Activated T-cell treated with anti-CD3 and anti-CD28 coated beads, Interleukin-2, amount 50 U/mL, for 1 hour (primary cell): Measurements from ENCODE around the gene RAB4B.
"Not testable (repeated sequence)": the region's sequence is repeated elsewhere in the genome, so short reads cannot be mapped to it uniquely, and the experiment has no call there.

ENCODE experiments used
- DNase-seq: peaks from one replicate; pipeline ENCODE4 v3.0.0-alpha.2; 2020

The RAB4B gene, protein sequence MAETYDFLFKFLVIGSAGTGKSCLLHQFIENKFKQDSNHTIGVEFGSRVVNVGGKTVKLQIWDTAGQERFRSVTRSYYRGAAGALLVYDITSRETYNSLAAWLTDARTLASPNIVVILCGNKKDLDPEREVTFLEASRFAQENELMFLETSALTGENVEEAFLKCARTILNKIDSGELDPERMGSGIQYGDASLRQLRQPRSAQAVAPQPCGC

DNA sequence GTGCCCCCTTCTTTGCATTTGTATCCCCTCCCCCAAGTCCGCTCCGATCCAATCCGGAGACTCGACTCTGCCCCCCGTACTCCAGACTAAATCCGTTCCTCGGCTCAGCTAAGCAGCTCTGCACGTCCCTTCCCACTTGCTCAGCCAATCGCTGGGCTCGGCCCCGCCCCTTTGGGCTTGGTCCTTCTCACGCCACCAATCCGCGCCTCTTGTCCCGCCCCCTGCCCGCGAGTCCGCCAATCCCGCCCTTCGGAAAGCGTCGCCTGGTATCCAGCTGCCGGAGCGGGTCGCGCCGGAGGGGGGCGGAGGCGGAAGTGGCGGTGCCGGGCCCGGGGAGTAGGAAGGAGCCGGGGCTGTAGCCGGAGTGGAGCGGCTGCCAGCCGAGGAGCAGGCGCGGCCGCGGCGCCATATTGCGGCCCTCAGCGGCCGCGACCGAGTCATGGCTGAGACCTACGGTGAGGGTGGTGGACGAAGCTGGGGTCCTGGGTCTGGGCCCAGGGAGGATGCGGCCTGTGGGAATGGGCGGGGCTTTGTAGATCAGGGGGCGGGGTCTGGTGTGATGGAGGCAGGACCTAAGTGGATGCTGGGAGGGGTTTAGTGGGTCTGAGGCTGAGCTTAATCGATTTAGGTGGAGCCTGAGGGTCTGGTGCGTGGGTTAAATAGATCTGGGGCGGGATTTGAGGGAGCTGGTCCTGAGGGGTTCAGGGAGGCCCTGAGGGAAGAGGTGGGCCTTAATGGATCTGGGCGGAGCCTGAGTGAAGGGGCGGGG, at the start of gene RAB4B:
RAB4B (plus strand) TSS at position 311 of the 769 bp plus-strand sequence; CDS start at position 440, 129 bp downstream.
- peak; percentile 99 for DNase-seq

DNA sequence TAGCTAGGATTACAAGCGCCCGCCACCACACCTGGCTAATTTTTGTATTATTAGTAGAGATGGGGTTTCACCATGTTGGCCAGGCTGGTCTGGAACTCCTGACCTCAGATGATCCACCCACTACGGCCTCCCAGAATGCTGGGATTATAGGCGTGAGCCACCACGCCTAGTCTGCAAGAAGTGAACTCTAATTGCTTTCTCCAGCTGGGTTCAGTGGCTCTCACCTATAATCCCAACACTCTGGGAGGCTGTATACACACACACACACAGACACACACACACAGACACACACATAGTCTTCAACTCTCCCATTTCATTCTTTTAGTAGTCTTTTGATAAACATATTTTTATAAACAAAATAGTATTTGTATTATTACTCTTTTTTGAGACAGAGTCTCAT, 48.0 kb upstream of the RAB4B start:
- DNase-seq, result not testable (repeated sequence)

DNA sequence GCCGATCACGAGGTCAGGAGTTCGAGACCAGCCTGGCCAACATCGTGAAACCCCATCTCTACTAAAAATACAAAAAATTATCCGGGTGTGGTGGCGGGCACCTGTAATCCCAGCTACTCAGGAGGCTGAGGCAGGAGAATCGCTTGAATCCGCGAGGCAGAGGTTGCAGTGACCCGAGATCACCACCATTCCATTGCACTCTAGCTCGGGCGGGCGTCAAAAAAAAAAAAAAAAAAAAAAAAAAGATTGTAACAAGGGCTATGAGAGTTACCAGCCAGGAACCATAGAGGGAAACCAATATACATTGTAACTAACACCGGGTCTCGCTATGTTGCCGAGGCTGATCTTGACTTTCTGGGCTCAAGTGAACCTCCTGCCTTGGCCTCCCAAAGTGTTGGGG, 45.7 kb upstream of the RAB4B start:
- not testable (repeated sequence) for DNase-seq

DNA sequence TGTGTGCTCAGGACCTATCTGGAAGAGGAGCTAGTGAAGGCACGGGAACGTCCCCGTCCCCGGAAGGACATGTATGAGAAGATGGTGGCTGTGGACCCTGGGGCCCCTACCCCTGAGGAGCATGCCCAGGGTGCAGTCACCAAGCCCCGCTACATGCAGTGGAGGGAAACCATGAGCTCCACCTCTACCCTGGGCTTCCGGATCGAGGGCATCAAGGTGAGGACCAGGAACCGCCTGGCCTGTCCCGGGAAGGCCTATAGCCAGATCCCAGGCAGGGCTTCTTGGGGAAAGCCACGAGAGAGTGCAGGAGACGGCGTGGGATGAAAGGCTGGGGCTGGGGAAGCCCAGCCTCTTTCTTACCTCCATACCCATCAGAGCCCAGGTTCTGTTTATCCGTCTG, 44.9 kb upstream of the RAB4B start:
- DNase-seq, result no peak

DNA sequence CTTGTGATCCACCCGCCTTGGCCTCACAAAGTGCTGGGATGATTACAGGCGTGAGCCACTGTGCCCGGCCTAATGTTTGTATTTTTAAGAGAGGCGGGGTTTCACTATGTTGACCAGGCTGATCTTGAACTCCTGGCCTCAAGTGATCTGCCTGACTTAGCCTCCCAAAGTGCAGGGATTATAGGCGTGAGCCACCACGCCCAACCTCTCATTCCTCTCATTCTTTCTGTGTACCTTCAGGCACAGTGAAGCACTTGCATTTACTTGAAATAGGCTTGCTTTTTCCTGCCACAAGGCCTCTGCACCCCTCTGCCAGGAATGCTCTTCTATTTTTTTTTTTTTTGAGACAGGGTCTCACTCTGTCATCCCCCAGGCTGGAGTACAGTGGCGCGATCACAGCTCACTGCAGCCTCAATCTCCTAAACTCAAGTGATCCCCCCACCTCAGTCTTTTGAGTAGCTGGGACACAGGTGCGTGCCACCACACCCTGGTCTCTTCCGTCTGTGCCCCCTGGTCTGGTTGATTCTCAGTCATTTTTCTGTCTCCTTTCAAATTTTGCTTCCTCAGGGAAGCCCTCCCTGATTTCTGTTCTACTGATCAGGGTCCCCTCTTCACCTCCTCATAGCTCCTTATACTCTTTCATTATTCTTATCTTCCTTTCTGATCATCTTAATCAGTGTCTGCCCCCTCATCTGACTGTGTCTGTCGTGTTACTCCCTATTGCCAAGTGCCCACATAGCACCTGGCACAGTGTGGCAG, 42.9 kb upstream of the RAB4B start:
- DNase-seq, result no peak

DNA sequence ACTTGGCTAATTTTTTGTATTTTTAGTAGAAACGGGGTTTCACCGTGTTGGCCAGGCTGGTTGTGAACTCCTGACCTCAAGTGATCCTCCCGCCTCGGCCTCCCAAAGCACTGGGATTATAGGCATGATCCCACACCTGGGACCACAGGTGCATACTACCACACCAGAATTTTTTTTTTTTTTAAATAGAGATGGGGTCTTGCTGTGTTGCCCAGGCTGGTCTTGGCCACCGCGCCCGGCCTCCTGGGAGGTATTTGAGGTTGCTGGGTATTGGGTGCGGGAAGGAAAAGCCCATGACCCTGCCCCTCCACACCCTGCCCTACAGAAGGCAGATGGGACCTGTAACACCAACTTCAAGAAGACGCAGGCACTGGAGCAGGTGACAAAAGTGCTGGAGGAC, 41.4 kb upstream of the RAB4B start:
- no peak for DNase-seq

DNA sequence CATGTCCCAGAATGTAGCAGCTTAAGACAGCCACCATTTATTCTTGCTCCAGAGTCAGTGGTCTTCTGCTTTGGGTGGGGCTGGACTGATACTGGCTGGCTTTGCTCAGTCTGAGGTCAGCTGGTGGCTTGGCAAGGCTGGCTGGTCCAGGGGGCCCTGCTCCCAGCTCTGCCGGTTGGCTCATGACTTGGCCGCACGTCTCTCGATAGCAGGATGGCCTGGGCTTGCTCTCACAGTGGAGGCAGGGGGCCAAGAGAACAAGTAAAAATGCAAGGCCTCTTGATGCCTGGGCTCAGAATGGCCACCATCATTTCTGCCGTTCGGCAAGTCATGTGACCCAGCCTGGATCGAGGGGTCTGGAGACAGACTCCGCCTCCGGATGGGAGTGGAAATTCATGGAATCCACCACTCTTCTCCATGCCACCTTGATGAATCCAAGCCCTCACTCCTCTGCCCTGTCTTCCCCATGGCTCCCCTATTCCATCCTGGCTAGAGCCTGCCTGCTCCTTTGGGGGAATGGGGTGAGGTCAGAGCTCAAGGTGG, 40.9 kb upstream of the RAB4B start:
- no peak for DNase-seq

DNA sequence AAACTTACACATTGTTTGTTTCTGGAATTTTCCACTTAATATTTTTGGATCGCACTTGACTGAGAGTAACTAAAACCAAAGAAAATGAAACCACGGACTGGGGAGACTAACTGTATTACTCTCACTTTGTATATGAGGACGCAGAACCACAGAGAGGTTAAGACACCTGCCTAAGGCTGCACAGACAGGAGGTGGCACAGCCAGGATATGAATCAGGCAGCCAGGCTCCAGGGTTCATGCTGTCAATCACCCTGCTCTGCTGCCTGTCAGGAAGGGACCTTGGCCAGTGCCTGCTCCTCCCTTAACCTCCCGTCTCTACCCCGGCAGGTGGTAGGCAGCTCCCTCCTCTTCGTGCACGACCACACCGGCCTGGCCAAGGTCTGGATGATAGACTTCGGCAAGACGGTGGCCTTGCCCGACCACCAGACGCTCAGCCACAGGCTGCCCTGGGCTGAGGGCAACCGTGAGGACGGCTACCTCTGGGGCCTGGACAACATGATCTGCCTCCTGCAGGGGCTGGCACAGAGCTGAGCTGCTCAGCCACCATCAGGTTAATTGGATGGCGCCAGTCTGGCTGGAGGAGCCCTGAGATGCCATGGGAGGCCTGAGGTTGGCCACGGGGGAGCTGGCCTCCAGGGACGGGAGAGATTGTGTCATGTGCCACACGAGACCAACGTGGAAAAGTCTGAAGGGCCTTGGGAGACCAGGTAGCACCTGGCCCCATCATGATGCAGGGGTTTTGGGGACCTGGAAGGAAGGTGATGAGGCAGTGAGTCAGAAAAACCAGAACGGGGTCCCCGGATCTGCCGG, 38.8 kb upstream of the RAB4B start:
- DNase-seq, result no peak

DNA sequence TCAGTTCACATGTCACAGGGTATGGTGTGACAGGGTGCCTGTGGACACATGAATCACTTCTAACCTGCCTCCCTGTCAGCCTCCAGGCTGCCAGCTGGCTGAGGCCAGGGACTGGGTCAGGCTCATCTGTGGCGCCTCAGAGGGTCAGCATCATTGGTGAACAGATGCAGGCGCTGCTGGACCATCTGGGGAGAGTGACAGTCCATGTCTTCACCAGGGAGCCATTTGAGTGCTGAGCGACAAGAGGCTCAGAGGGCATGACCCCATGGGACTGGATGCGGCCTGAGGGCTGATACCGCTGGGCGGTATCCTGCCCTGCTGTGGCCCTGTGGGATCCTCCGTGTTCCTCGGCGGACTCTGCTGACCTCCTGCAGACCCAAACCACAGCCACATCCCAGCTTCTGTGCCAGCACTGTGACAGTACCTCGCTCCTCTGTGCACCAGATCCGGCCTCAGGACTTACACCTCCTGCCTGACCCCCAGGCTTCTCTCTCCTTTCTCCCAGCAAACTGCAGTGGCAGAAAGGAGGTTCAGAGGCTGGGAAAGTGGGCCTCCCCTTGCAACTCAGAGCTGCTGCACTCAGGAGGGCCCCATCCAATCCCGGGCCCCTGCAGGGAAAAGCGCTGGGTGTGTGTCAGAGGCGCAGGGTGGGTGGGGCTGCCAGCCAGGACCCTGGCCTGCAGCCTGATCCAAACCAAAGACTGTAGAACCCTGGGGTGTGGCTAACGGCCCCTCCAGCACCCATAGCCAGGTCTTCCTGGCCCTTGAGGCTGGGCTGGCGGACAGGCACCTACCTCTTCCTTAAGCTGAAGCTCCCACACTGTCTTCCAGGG, 38.0 kb upstream of the RAB4B start:
- no peak for DNase-seq

DNA sequence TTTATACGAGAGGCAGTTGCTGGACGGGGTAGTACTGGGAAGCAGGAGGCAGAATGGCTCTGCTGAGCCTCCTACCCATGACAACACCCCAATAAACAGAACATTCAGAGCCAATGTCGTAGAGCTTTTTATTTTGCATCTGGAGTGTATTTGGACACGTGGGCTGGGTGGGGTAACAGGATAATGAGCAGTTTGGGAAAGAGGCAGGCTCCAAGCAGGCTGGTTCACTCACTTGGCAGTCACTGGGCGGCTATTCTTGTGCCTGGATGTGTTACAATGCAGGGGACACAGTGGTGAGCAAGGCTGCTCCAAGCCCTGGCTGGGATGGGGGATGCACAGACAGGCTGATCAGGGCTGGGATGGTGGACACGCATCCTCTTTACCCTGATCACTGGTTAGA, 37.3 kb upstream of the RAB4B start:
- DNase-seq, result no peak

DNA sequence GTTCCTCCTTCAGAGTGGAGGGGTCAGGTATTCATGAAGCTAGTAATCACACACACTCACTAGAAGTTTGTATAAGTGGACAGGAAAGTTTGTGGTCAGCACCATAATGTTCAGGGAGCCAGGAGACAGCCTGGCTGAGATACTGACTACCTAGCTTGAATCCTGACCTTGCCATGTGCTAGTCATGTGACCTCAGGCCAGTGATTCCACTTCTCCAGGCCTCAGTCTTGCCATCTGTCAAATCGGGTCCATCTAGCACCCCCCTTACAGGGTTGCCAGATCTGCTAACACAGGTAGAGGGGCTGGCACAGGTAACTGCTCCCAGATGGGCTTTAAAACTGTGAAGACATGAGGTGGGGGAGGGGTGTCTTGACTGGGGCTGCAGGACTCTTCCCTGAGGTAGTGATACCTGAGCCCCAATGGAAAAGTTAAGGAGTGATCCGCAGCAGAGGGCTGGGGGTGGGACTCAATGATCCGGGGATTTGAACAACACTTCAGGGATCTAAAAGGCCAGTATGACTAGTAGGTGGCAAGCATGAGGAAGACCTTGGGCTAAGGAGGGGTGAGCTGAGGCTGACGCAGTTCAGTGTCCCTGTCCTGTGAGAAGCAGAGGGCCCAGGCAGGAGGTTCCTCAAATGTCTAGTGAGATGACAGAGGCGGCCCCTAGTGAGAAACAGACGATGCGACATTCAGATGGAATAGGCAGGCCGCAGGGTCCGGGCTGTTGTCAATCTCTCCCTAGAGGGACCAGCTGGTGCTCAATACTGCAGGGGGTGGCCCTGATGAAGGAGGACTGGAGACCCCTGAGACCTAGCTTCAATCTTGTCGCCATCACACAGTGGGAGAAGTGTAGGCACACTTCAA, 36.3 kb upstream of the RAB4B start:
- DNase-seq, result no peak

DNA sequence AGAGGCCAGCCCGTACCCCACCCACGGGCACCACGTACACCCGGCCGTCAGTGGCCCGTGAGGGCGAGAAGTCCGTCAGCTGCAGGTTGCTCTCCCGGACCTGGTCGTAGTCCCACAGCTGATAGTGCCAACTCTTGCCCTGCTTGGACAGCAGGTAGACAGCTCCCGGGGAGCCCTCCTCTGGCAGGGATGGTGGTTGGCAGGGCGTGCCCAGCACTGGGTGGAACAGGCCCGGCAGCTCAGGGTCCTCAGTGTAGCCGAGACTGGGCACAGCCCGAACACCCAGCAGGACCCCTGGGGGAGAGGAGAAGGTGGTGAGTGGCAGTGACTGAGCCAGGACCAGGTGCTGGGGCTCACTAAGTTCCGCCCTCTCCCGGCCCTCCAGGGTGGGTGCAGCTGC, 35.6 kb upstream of the RAB4B start:
- no peak for DNase-seq

DNA sequence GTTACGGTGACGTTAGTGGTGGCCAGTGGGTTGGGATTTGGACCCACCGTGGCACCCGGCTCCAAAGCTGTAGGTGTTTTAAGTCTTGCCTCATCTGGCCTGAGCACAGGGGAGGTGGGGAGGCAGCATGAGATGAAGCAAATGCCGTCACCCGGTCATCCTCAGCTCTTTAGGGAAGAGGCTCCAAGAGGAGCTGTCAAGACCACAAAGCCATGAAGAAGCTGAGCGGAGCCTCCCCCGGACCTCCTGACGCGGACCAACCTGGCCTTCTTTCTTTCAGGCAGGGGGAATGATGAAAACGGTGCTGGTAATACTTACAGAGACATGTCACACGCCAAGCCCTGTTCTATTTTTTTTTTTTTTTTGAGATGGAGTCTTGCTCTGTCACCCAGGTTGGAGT, 35.2 kb upstream of the RAB4B start:
- no peak for DNase-seq

DNA sequence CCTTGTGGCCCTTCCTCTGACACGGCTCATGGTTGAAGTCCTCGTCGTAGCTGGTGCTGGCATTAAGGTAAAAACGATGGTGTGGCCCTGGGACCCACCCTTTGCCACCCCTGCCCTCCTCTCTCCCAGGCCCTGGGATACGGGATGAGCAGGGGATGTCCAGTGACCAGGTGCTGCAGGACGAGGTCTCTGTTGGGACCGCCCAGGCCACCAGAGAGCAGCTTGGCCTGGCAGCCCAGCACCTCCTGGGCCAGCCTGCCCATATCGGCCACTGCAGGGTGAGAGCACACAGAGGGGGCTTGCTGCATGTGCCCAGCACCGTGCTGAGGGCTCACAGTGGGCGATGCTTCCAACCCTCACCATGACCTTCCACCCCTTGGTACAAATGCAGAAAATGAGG, 34.1 kb upstream of the RAB4B start:
- DNase-seq, result no peak

DNA sequence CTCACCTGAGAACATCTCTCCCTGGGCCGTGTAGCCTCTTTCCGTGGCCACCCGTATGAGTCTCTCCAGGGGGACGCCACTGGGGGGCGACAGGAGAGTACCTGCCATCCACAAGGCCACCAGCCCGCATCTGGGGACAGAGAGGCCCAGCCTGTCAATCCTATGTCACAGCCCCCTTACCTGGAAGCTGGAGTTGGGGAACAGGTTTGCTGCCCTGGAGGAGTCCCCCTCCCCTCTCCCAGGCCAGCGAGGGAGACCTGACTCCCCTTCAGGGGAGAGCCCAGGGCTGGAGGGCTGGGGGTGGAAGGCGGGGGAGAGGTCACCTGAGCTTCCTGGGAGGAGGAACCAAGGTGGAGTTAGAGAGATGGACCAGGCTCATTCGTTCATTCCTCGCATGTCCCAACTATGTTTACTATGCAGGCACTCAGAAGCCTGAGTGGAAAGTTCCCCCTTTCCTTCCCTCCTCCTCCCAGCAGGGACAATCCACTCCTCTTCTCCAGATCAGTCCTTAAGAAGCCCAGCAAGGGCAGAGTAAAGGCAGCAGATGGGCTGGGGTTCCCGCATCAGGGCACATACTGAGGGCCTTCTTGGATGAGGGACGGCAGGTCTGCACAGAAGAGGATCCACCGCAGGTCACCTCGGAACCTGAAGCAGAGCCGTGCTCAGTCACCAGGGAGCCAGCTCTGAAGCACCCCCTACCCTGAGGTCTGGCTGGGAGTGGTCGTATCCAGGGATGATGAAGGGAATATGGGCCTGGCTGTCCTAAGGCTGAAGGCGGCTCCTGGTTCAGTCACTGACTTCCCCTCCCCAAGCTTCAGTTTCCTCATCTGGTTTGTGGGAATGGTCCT, 33.3 kb upstream of the RAB4B start:
- DNase-seq, result no peak

DNA sequence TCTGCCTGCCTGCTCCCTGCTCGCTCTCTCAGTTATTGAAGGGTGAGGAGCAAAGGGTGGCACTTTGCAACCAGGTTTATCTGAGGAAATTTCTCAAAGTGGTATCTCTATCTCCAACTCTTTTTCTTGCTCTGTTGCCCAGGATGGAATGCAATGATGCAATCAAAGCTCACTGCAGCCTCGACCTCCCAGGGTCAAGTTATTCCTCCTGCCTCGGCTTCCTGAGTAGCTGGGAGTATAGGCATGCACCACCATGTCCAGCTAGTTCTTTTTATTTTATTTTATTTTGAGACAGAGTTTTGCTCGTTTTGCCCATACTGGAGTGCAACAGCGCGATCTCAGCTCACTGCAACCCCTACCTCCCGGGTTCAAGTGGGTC, 32.7 kb upstream of the RAB4B start:
- DNase-seq, result no peak

DNA sequence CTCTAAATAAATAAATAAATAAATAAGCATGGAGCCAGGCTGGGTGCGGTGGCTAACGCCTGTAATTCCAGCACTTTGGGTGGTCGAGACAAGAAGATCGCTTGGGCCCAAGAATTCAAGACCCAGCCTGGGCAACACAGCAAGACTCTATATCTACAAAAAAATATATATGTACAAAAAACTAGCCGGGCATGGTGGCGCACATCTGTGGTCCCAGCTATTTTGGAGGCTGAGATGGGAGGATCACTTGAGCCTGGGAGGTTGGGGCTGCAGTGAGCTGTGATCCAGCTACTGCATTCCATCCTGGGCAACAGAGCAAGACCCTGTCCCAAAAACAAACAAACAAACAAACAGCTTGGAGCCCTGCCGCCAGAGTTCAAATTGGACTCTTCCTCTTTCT, 30.5 kb upstream of the RAB4B start:
- DNase-seq, result no peak

DNA sequence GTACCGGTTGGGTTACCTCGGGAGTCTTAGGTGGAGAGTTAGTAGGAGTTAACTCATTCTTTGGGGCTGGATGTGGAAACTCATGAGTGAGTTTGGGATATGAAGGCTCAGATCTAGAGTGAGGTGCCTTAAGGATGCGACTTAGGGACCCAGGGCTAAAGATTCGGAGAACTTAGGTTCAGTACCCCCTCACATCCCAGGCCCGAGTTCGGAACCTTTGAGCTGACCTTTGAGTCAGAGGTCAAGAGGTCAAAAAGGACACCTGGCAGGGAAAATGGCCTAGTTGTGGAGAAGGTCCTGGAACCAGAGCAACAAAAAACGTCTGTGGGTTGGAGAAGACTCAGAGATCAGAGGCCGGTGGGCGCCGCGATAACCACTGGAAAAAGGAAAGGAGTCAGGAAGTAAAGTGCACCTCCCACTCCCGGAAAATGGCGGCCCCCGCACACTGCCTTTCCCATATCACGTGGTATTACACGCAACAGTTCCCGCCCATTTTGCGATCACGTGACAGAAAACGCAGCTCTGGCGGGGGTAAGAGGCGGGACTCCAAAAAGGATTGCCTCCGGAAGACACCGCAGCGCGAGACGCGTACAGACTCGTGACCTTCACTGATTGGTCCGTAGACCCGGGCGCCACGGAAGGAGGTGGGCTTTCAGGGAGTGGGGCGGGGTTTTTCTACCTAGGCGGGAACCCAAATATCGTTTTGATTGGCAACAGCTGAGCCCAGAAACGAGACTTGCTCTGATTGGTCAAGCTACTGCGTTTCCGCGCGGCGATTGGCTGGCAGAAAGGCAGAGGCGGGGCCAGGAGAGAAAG, 27.8 kb upstream of the RAB4B start, which contains the start of gene ACTMAP:
ACTMAP (minus strand) TSS at position 420 of the 816 bp plus-strand sequence. CDS start 674 bp downstream, outside the sequence.
- DNase-seq, result peak; percentile 99
